Karpas-422 (cell line): ENCODE results near the gene NR5A1. TPM values are rescaled to one million over a fixed set of nuclear protein-coding genes. Genes with fewer than 3 reads are reported as not detected.
A peak's percentile ranks its signal among the peaks of the same experiment; 100 is the strongest.

Source experiments
- DNase-seq: peaks from one replicate; pipeline ENCODE4 v3.0.0-alpha.2; 2015
- H2AFZ ChIP-seq: fragments of 200-600 bp; sonication (generic); 2 replicates; pipeline ENCODE4 v1.6.1; 2014; ENCODE audit warnings: antibody characterized with exemption, low read length, mixed read lengths
- H3K27ac ChIP-seq: fragments of 200-600 bp; sonication (generic); 2 replicates; pipeline ENCODE4 v1.5.1; 2014; ENCODE audit warnings: mild to moderate bottlenecking, low read length, moderate library complexity
- H3K27me3 ChIP-seq: fragments of 200-600 bp; sonication (generic); 2 replicates; pipeline ENCODE4 v1.6.1; 2014; ENCODE audit warnings: low read length, mixed read lengths
- H3K36me3 ChIP-seq: fragments of 200-600 bp; sonication (generic); 2 replicates; pipeline ENCODE4 v1.6.1; 2014; ENCODE audit warnings: low read length, mixed read lengths; ENCODE audit not compliant: insufficient read depth
- H3K4me1 ChIP-seq: fragments of 200-600 bp; sonication (generic); 2 replicates; pipeline ENCODE4 v1.6.1; 2014; ENCODE audit warnings: mild to moderate bottlenecking, low read length, mixed read lengths
- H3K4me2 ChIP-seq: fragments of 200-600 bp; sonication (generic); 2 replicates; pipeline ENCODE4 v1.6.1; 2014; ENCODE audit warnings: low read length, low read depth, mild to moderate bottlenecking; ENCODE audit not compliant: poor library complexity, severe bottlenecking
- H3K4me3 ChIP-seq: fragments of 200-600 bp; sonication (generic); 2 replicates; pipeline ENCODE4 v1.5.1; 2014; ENCODE audit warnings: mild to moderate bottlenecking, antibody characterized with exemption, low read length, mixed read lengths
- H3K79me2 ChIP-seq: fragments of 200-600 bp; sonication (generic); 2 replicates; pipeline ENCODE4 v1.6.1; 2014; ENCODE audit warnings: mild to moderate bottlenecking, low read length, mixed read lengths
- H3K9ac ChIP-seq: fragments of 200-600 bp; sonication (generic); 2 replicates; pipeline ENCODE4 v1.6.0; 2014; ENCODE audit warnings: low read length
- H3K9me2 ChIP-seq: fragments of 200-600 bp; sonication (generic), shearing (Covaris generic); replicated peaks from 2 replicates; pipeline ENCODE4 v1.6.0; 2014; ENCODE audit warnings: mild to moderate bottlenecking, low read length, moderate library complexity; ENCODE audit not compliant: insufficient read depth
- H3K9me3 ChIP-seq: fragments of 300-700, 200-600 bp; sonication (generic); 2 replicates; pipeline ENCODE4 v1.6.1; 2014; ENCODE audit warnings: low read length, mixed read lengths
- H4K20me1 ChIP-seq: fragments of 200-600 bp; sonication (generic); 2 replicates; pipeline ENCODE4 v1.6.1; 2014; ENCODE audit warnings: mild to moderate bottlenecking, antibody characterized with exemption, low read length, low read depth; ENCODE audit not compliant: insufficient read depth
- total RNA-seq: library from RNA; depleted of rRNA; stranded (reverse); fragments of >200 nt; shearing (Covaris generic); gene quantifications from 2 replicates; pipeline ENCODE4 v1.2.3, GENCODE V29; 2014; ENCODE audit warnings: low replicate concordance; rRNA removed

The NR5A1 gene
- total RNA-seq: not detected in 2 replicates

GRCh38 chr9:124506931-124507879 lies at the start of gene NR5A1:
TSS of gene NR5A1 (minus strand) at chr9:124507399. CDS start at chr9:124503395, 4,004 bp downstream.
- Histone ChIP-seq H3K27ac (no peak within 1 kb of the TSS), H3K4me3 (no peak within 1 kb of the TSS), H3K79me2 (no peaks in the 10 kb centered on the region), H3K36me3 (no peaks in the 10 kb centered on the region), H3K4me2 (no peak within 1 kb of the TSS), H3K9me3 (no peaks in the 10 kb centered on the region), H3K9ac (no peak within 1 kb of the TSS), H3K9me2 (no peaks in the 10 kb centered on the region), H3K4me1 (no peaks in the 10 kb centered on the region), H3K27me3 (no peaks in the 10 kb centered on the region), H2AFZ (no peak within 1 kb of the TSS), H4K20me1 (no peaks in the 10 kb centered on the region)
- no peak for DNase-seq

- Histone ChIP-seq H3K79me2 (no peaks in the 10 kb centered on the region), H3K36me3 (no peaks in the 10 kb centered on the region), H4K20me1 (no peaks in the 10 kb centered on the region; the same call in 1 of the 2 replicates), H3K9ac (no peak overlapping the region), H3K4me2 (no peak overlapping the region), H3K4me1 (no peaks in the 10 kb centered on the region), H3K4me3 (no peak overlapping the region), H3K27ac (no peak overlapping the region), H2AFZ (no peak overlapping the region), H3K27me3 (no peaks in the 10 kb centered on the region), H3K9me2 (no peaks in the 10 kb centered on the region), H3K9me3 (no peaks in the 10 kb centered on the region)
- DNase-seq: no peak
These were observed 47.8 kb upstream of the NR5A1 start for GRCh38 chr9:124555043-124555442.

GRCh38 chr9:124553738-124554137 lies 46.5 kb upstream of the NR5A1 start:
- Histone ChIP-seq H3K4me1 (no peaks in the 10 kb centered on the region), H3K9me2 (no peaks in the 10 kb centered on the region), H3K9ac (no peak overlapping the region), H3K4me2 (no peak overlapping the region), H4K20me1 (no peaks in the 10 kb centered on the region; the same call in 1 of the 2 replicates), H3K36me3 (no peaks in the 10 kb centered on the region), H3K4me3 (no peak overlapping the region), H2AFZ (no peak overlapping the region), H3K27me3 (no peaks in the 10 kb centered on the region), H3K79me2 (no peaks in the 10 kb centered on the region), H3K27ac (no peak overlapping the region), H3K9me3 (no peaks in the 10 kb centered on the region)
- no peak for DNase-seq

GRCh38 chr9:124552273-124552605 lies 45.0 kb upstream of the NR5A1 start:
- Histone ChIP-seq H3K27me3 (no peaks in the 10 kb centered on the region), H3K4me2 (no peak overlapping the region), H2AFZ (no peak overlapping the region), H3K4me3 (no peak overlapping the region), H3K9me2 (no peaks in the 10 kb centered on the region), H3K4me1 (no peaks in the 10 kb centered on the region), H3K9ac (no peak overlapping the region), H3K79me2 (no peaks in the 10 kb centered on the region), H3K9me3 (no peaks in the 10 kb centered on the region), H4K20me1 (no peaks in the 10 kb centered on the region; the same call in 1 of the 2 replicates), H3K36me3 (no peaks in the 10 kb centered on the region), H3K27ac (no peak overlapping the region)
- DNase-seq: no peak

- Histone ChIP-seq H3K79me2 (no peaks in the 10 kb centered on the region), H3K9me3 (no peaks in the 10 kb centered on the region), H3K4me3 (no peak overlapping the region), H2AFZ (no peak overlapping the region), H4K20me1 (no peaks in the 10 kb centered on the region; the same call in 1 of the 2 replicates), H3K27ac (no peak overlapping the region), H3K4me1 (no peaks in the 10 kb centered on the region), H3K9me2 (no peaks in the 10 kb centered on the region), H3K9ac (no peak overlapping the region), H3K4me2 (no peak overlapping the region), H3K36me3 (no peaks in the 10 kb centered on the region), H3K27me3 (no peaks in the 10 kb centered on the region)
- DNase-seq: peak; percentile 62
These were observed 44.5 kb upstream of the NR5A1 start for GRCh38 chr9:124551472-124552272.

GRCh38 chr9:124550072-124550471 lies 42.9 kb upstream of the NR5A1 start:
- DNase-seq: no peak
- no peak overlapping the region for H3K4me3 ChIP-seq
- no peaks in the 10 kb centered on the region for H3K27me3 ChIP-seq
- no peaks in the 10 kb centered on the region for H3K9me2 ChIP-seq
- H4K20me1 ChIP-seq: no peaks in the 10 kb centered on the region; the same call in 1 of the 2 replicates
- no peaks in the 10 kb centered on the region for H3K4me1 ChIP-seq
- H3K79me2 ChIP-seq: no peaks in the 10 kb centered on the region
- no peaks in the 10 kb centered on the region for H3K36me3 ChIP-seq
- H3K9ac ChIP-seq: no peak overlapping the region
- no peak overlapping the region for H3K27ac ChIP-seq
- H2AFZ ChIP-seq: no peak overlapping the region
- no peaks in the 10 kb centered on the region for H3K9me3 ChIP-seq
- H3K4me2 ChIP-seq: no peak overlapping the region

- Histone ChIP-seq H3K4me1 (no peaks in the 10 kb centered on the region), H3K9ac (no peak overlapping the region), H3K27me3 (no peaks in the 10 kb centered on the region)
These were observed 41.8 kb upstream of the NR5A1 start for GRCh38 chr9:124549016-124549415.

GRCh38 chr9:124544535-124544934 lies 37.3 kb upstream of the NR5A1 start:
- Histone ChIP-seq H3K27me3 (no peaks in the 10 kb centered on the region), H3K79me2 (no peaks in the 10 kb centered on the region), H3K9ac (no peak overlapping the region), H3K9me2 (no peaks in the 10 kb centered on the region), H3K4me3 (no peak overlapping the region), H3K9me3 (no peaks in the 10 kb centered on the region), H3K4me2 (no peak overlapping the region), H3K36me3 (no peaks in the 10 kb centered on the region), H3K4me1 (no peaks in the 10 kb centered on the region), H3K27ac (no peak overlapping the region), H2AFZ (no peak overlapping the region), H4K20me1 (no peaks in the 10 kb centered on the region)
- no peak for DNase-seq

More at GRCh38 chr9:124549016-124549415, 41.8 kb upstream of the NR5A1 start:
- no peak overlapping the region for H2AFZ ChIP-seq
- H3K4me3 ChIP-seq: no peak overlapping the region
- no peak overlapping the region for H3K27ac ChIP-seq
- no peaks in the 10 kb centered on the region for H3K36me3 ChIP-seq
- H3K4me2 ChIP-seq: no peak overlapping the region
- no peaks in the 10 kb centered on the region for H3K9me2 ChIP-seq
- H3K9me3 ChIP-seq: no peaks in the 10 kb centered on the region
- no peak for DNase-seq
- no peaks in the 10 kb centered on the region for H3K79me2 ChIP-seq
- no peaks in the 10 kb centered on the region for H4K20me1 ChIP-seq
